GM19193 (cell line): ENCODE data around the gene CAPN12.

Experiments
- POLR2A ChIP-seq: IDR thresholded peaks from 4 replicates; pipeline ENCODE4 v1.6.1; 2011; ENCODE audit not compliant: insufficient read depth, insufficient read length; ENCODE audit errors: extremely low read depth

The CAPN12 gene

DNA sequence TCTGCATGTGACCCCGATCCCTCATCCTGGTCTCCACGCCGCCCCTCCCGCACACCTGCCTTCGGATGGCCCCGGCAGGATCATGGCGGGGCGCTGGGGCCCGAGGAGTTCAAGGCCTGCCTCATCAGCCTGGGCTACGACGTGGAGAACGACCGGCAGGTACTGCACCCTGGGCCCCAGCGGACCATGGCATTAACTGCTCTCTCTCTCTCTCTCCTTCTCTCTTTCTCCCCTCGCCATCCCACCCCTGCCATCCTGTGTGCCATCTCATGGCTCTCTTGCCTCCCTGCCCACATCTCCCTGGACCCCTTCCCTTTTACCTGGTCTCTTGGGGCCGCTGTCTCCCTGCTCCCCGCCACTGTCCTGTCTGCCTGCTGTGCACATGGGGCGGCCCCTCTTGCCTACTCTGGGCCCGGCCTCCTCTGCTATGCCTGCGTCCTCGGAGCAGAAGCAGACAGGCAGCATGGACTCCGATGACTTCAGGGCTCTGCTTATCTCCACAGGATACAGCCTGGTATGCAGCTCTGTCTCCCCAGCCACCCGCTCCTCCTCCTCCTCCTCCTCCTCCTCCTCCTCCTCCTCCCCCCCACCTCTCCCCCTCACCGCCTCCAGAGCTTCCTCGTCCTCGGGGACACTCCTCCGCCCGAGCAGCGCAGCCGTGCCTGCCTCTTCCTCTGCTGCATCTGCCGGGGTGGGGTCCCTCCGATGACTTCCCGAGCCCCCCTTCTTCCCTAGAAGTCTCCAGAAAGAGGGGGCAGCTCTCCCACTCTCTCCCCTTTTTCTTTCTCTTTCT is 16.2 kb downstream of the CAPN12 start:
- no peak for TF ChIP-seq POLR2A

DNA sequence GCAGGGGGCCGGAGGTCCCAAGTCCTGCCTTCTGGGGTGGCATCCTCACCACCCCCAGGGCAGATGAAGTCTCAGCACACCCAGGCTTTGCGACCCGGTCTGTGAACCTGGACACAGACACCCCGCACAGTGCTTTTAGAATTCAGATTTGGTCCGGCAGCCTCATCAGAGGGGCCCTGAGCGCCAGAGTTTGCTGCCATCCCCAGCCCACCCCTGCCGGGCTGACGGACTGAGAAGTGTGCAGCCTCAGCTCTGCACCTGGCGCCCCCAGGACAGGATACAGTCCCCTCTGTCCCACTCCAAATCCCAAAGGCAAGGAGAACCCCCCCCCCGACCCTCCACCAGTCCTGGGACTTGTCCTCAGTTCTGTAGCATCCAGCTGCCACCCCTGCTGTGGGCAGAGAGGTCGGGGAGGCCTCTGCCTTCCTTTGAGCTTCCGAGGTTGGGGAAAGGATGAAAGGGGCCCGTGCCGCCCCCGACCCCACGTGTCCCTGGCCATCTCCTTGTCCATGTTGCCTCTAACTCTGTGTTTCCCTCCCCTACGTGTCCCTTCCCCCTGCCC is 16.9 kb downstream of the CAPN12 start:
- TF ChIP-seq POLR2A = no peak

DNA sequence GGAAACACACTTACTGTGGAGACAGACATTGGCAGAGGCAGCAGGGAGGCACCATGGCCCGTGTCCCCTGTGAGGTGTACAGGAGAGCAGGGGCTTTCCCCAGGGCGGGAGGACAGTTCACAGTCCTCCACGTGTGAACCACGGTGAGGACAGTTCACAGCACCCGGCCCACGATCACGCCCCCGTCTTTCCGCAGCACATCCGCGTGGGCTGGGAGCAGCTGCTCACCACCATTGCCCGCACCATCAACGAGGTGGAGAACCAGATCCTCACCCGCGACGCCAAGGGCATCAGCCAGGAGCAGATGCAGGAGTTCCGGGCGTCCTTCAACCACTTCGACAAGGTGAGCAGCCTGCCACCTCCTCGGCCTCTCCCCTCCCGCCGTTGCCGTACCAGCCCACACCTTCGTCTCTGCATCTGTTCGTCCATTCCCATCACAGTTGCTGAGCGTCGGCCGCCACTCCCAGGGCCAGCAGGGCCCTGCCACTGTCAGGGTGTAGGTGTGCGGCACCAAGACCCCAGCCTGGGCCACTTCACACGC is 17.4 kb downstream of the CAPN12 start:
- TF ChIP-seq POLR2A = no peak

DNA sequence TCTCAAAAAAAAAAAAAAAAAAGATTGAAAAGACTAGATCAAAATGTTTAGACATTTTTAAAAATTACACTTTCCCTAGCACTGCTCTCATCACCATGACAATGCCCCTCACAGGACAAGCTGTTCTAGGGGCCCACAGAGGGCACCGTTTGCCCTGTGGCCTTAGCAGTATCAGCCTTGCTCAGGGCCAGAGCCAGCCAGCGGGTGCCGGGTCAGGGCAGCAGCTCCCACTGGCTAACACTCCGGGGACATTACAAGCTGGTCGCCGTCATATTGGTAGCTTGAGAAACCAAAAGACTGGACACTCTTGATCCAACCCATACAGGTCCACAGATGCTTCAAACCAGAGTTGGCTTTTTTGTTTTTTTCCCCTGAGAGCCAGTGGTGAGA is 18.0 kb downstream of the CAPN12 start:
- no peak for TF ChIP-seq POLR2A

DNA sequence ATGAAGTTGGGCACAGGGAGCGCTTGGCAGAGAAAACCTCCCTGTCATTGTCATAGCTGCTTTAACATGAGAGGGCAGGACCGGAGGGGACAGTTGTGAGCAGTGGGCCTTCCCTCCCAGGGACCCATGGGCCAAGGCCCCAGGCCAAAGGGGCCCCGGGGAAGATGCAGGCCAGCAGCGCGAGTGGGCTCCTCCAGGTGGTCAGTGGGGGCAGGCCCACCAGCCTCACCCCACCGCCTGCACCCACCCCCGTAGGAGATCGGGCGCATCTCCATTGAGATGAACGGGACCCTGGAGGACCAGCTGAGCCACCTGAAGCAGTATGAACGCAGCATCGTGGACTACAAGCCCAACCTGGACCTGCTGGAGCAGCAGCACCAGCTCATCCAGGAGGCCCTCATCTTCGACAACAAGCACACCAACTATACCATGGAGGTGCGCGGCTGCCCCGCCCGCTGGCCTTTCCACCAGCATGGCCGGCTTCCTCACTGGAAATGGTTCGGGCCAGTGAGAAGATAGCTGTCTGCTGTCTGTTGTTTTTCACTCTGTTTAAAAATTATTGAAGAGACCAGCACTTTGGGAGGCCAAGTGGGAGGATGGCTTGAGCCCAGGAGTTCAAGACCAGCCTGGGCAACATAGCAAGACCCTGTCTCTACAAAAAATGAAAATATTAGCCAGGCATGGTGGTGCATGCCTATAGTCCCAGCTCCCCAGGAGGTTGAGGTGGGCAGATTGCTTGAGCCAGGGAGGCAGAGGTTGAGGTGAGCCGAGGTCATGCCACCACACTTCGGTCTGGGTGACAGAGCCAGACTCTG is 18.6 kb downstream of the CAPN12 start:
- TF ChIP-seq POLR2A = no peak

DNA sequence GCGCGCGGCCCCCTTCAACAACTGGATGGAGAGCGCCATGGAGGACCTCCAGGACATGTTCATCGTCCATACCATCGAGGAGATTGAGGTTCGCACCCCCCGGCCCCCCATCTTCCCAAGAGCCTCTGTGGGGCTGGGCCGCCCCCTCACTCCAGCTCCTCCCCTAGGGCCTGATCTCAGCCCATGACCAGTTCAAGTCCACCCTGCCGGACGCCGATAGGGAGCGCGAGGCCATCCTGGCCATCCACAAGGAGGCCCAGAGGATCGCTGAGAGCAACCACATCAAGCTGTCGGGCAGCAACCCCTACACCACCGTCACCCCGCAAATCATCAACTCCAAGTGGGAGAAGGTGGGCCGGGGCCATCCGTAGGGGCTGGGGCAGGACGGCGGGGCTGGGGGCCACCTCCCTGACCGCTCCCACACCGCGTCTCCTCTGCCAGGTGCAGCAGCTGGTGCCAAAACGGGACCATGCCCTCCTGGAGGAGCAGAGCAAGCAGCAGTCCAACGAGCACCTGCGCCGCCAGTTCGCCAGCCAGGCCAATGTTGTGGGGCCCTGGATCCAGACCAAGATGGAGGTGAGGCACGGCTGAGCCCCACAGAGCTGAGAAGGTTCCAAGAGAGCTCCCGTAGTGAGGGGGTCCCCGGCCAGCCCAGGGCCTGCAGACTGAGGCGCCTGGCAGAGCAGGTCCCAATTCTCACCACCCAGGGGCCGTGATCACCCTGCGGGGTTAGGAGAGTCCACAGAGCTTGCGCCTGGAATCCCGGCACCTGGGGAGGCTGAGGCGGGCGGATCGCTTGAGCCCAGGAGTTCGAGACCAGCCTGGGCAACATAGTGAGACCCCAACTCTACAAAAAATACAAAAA is 20.1 kb downstream of the CAPN12 start:
- no peak for TF ChIP-seq POLR2A

DNA sequence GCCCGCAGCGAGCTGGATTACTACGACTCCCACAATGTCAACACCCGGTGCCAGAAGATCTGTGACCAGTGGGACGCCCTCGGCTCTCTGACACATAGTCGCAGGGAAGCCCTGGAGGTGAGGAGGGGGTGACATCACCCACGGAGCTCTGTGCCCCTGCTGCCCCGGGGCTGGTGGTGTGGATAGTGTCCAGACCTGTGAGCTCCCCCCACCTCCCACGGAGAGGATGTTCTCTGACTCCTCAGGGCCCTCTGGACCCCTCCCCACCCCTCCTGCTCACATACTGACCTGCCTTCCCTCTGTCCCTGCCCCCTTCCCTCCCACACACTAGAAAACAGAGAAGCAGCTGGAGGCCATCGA is 20.7 kb downstream of the CAPN12 start:
- TF ChIP-seq POLR2A = no peak

DNA sequence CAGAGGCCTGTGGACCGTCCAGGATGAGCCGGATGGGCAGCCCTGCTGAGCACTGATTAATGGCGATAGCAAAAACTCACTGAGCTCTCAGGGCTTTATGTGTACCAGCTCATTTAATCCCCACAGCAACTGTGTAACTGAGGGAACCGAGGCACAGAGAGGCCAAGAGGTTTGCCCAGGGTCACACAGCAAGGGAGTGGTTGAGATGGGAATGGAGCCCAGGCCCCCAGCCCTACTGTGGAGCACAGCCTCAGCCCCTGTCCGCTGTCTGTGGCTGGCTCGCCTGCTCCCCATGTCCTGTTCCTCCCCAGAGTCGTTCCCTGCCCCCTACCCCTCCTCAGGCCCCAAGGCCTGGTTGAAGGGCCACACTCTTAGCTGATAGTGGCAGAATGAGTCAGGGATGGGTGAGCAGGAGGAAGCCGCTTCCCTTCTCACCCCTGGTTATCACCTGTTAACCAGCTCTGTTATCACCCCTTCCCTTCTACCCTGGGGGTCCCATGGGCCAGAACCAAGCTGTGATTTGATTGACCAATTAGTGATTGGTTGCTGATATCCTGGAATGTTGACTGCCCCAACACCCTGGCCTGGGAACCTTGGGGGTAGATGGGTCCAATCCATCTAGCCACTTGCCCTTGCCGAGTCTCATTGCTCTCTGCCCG is 21.2 kb downstream of the CAPN12 start:
- no peak for TF ChIP-seq POLR2A

DNA sequence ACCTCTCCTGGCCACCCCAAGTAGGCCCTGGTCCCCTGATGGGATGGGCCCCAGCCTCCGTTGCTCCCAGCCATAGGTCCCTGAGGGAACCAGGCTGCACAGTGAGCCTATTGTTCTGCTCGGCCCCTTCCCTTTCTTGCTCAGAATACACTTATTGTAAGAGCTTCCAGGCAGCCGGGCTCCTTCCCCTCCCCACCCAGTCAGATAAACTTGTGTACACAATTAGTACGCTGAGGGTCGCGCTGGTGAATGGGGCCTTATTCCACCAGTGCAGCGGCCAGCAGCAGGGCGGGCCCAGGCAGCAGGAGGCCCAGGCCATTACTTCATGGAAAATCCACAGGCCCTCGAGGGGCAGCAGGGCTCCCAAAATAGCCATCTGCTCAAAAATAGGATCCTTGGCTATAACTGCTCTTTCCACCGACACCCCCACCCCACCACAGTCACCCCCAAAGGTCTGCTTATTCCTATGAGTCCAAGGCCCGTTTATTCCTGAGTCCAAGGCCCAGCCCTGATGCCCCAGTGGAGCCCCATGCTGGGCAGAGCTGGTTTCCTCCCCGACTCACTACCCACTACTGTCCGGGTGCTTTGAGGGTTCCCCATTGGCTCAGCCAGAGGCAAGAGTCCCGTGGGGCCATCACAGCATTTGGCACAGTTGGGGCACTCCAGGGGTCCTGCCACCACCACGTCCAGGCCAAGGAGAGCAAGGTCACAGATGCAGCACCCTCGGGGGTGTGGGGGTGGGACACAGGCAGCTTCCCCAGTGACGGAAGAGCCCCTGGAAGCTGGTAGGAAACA is 22.1 kb downstream of the CAPN12 start:
- TF ChIP-seq POLR2A = no peak

DNA sequence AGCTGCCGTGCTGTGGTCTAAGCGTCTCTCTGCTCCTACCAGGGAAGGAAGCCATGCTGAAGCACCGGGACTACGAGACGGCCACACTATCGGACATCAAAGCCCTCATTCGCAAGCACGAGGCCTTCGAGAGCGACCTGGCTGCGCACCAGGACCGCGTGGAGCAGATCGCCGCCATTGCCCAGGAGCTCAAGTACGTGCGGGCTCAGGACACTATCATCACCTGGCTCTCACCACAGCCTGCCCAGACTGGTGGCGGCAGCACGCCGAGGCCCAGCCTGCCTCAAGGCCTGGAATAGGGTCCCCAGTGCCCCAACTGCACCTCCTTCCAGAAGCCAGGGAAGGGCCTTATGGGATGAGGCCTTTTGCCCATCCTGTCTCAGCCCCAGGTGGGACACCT is 22.8 kb downstream of the CAPN12 start:
- TF ChIP-seq POLR2A = no peak

DNA sequence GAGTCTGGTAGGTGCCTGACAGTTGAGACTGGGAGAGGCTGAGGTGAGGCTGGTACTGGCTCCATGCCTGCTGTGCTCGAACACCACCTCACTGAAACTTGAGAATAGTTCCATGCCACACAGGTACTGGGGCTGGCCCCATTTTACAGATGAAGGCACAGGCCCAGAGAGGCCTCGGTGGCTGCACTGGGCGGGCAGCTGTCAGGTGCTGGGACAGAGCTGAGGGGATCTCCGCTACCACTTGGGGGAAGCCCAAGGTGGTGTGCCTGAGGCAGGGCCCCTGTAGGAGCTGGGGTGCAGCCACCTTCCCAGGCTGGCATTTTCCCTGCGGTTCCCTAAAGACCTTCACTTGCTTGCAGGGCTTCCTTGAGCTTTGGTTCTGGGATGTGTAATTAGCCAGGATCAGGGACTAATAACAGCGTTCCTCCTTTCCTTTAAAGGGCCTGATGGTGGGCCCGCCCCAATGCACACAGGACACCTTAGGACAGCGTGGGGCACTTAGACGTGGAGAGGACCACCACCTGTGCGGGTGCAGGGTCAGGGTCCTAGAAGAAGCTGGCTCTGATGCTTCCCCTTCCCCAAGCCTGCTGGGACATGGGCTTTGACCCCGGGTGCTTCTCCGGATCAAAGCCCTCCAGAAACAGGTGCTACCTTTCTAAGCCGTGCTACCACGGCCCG is 23.6 kb downstream of the CAPN12 start:
- TF ChIP-seq POLR2A = no peak

DNA sequence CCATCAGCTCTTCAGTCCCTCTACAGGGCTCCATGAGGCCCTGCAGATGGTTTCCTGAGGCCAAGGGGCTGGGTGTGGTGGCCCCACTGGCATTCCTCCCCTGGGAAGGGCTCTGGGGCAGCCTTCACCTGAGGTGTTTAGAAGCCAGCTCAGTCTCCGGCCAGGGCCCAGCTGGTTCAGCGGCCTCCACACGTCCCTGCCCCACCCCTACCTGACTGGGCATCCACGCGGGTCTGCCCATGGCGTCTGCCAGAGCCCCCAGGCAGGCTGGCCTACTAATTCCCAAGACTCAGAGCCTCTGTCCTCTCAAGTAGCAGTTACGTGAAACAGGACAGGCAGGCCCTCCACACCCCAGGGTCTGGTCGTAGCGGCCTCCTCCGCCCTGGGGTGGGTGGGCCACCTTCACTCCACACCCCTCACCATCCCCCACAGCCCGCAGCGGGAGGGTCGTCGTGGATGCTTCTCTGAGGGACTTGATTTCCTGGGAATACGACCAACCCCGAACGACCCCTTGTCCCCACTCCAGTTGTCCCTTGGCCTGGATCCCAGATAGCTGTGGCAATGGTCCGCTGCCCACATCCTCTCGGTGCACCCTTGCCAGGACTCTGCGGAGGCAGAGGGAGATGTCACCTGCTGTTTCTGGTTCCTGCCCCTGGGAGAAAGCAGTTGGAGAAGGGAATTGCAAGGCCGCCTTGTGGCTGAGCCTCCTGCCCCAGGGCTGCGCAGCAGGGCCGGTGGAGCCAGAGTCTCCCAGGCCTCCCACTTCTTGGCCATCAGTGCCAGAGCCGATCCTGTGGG is 24.3 kb downstream of the CAPN12 start:
- no peak for TF ChIP-seq POLR2A
